HepG2 (cell line): ENCODE data around the gene ZNF3. TPM values are rescaled to one million over a fixed set of nuclear protein-coding genes. Genes with fewer than 3 reads are reported as not detected.

ENCODE experiments used
- AFF4 ChIP-seq: sonication (generic); formaldehyde crosslinking; IDR thresholded peaks from 2 replicates; pipeline ENCODE4 v1.4.0; 2020; ENCODE audit warnings: missing genetic modification reagents
- CEBPZ ChIP-seq: IDR thresholded peaks from 2 replicates; pipeline ENCODE4 v1.6.1; 2012; ENCODE audit warnings: low read length, improper control_type of control experiment
- DPF2 ChIP-seq: sonication (generic); formaldehyde crosslinking; IDR thresholded peaks from 2 replicates; pipeline ENCODE4 v1.4.0; 2020; ENCODE audit warnings: mild to moderate bottlenecking, low read depth, missing genetic modification reagents, borderline replicate concordance
- GATAD2A ChIP-seq: IDR thresholded peaks from 2 replicates; pipeline ENCODE4 v1.6.1; 2016
- KLF13 ChIP-seq: sonication (generic); formaldehyde crosslinking; IDR thresholded peaks from 2 replicates; pipeline ENCODE4 v1.4.0; 2020; ENCODE audit warnings: mild to moderate bottlenecking, missing genetic modification reagents
- NBN ChIP-seq: fragments of 450-650 bp; conservative IDR thresholded peaks from 2 replicates; pipeline ENCODE4 v1.6.1; 2017
- NR3C1 ChIP-seq: sonication (generic); formaldehyde crosslinking; IDR thresholded peaks from 2 replicates; pipeline ENCODE4 v1.4.0; 2020; ENCODE audit warnings: missing genetic modification reagents
- PITX1 ChIP-seq: sonication (generic); formaldehyde crosslinking; IDR thresholded peaks from 2 replicates; pipeline ENCODE4 v1.5.1; 2020; ENCODE audit warnings: mild to moderate bottlenecking, missing genetic modification reagents
- SMARCE1 ChIP-seq: fragments of 450-650 bp; IDR thresholded peaks from 2 replicates; pipeline ENCODE4 v1.6.1; 2017; ENCODE audit warnings: borderline replicate concordance
- THAP9 ChIP-seq: sonication (generic); formaldehyde crosslinking; IDR thresholded peaks from 2 replicates; pipeline ENCODE4; 2020; ENCODE audit warnings: missing genetic modification reagents, mild to moderate bottlenecking, borderline replicate concordance
- ZNF556 ChIP-seq: sonication (generic); formaldehyde crosslinking; IDR thresholded peaks from 2 replicates; pipeline ENCODE4 v1.4.0; 2020; ENCODE audit warnings: mild to moderate bottlenecking, missing genetic modification reagents, borderline replicate concordance
- ZNF580 ChIP-seq: IDR thresholded peaks from 2 replicates; pipeline ENCODE4 v1.6.1; 2016; ENCODE audit warnings: low read depth, borderline replicate concordance
- ZNF609 ChIP-seq: sonication (generic); formaldehyde crosslinking; IDR thresholded peaks from 2 replicates; pipeline ENCODE4 v1.4.0; 2020; ENCODE audit warnings: mild to moderate bottlenecking, missing genetic modification reagents, borderline replicate concordance
- ZSCAN20 ChIP-seq: sonication (generic); formaldehyde crosslinking; IDR thresholded peaks from 2 replicates; pipeline ENCODE4 v1.4.0; 2020; ENCODE audit warnings: missing genetic modification reagents, mild to moderate bottlenecking, borderline replicate concordance
- polyA plus RNA-seq, 8 experiments: library from polyadenylated mRNA; depleted of rRNA in 3 of 8; stranded (reverse) in 7 of 8; unstranded in 1 of 8; fragments of >200 nt; fragmentation: Illumina TruSeq in 4 of 8; extraction: Trizol in 4 of 8; gene quantifications; 2 replicates each; pipeline versions ENCODE4 v1.2.1 to v1.2.3, GENCODE V29; 2011 to 2016; ENCODE audit warnings: low read depth in 4 of 8, missing spikeins in 1 of 8, mixed read lengths in 1 of 8; ENCODE audit not compliant: insufficient read depth in 1 of 8
- total RNA-seq, 5 experiments: library from RNA; depleted of rRNA; stranded (reverse); fragments of >200 nt; fragmentation: Illumina TruSeq; extraction: Trizol; gene quantifications; 2 replicates each; pipeline ENCODE4 v1.2.3, GENCODE V29; 2016; ENCODE audit warnings: low read depth in 1 of 5

ZNF3 gene
- total and polyA plus RNA-seq, 2 of the 13 experiments (the other 11 are each of a cell fraction or from before 2014, with no cell fraction given) = 33.7 to 56.9 TPM

- TF ChIP-seq ZSCAN20 (CRISPR knock-in tag) (no peak), GATAD2A (peak; percentile 63; the same call in 1 of the 2 replicates), ZNF609 (CRISPR knock-in tag) (peak; percentile 55), SMARCE1 (no peak), AFF4 (no peak), KLF13 (CRISPR knock-in tag) (no peak), PITX1 (CRISPR knock-in tag) (peak; percentile 26; the same call in 1 of the 2 replicates), NR3C1 (CRISPR knock-in tag) (no peak), DPF2 (CRISPR knock-in tag) (no peak), CEBPZ (no peak), ZNF580 (peak; percentile 57), ZNF556 (peak; percentile 72; the same call in 1 of the 2 replicates), THAP9 (CRISPR knock-in tag) (peak; percentile 73; the same call in 1 of the 2 replicates), NBN (no peak)
Observed at GRCh38 chr7:100122067-100122466, 40.5 kb upstream of the ZNF3 start (continued).
